ENCODE results near the gene CEND1. TPM values are rescaled to one million over a fixed set of nuclear protein-coding genes. Genes with fewer than 3 reads are reported as not detected.

CEND1 gene
- total and polyA plus RNA-seq, 2 experiments from 2014 or later, result 1.6 to 8.2 TPM

GRCh38 chr11:832529-833113 is 42.7 kb upstream of the CEND1 start, which contains the start of gene CD151:
TSS of gene CD151 (plus strand) at chr11:832952. CDS start at chr11:836070, 3,118 bp downstream.
- Histone ChIP-seq H3K27me3 (peaks cover 29% of the 10 kb centered on the region), H3K27ac (peak within 1 kb of the TSS; percentile 67), H3K4me1 (ENCODE audit: low read depth) (peaks cover 28% of the 10 kb centered on the region), H3K4me3 (peak within 1 kb of the TSS; percentile 65), H3K36me3 (peaks cover 12% of the 10 kb centered on the region), H3K9me3 (ENCODE audit: low read depth) (no peaks in the 10 kb centered on the region)
- TF ChIP-seq CTCF (IDR thresholded peaks at IDR 0.05; ENCODE audit: low read depth, low read length), result no peak
- DNase-seq (ENCODE audit: low read depth in 1 of 2, low spot score in 1 of 2), result peak; percentile 65 to 79

GRCh38 chr11:831961-832528 is 42.2 kb upstream of the CEND1 start:
- Histone ChIP-seq H3K9me3 (ENCODE audit: low read depth) (no peaks in the 10 kb centered on the region), H3K27me3 (peaks cover 29% of the 10 kb centered on the region), H3K4me3 (peak overlapping the region; percentile 65), H3K27ac (no peak overlapping the region), H3K4me1 (ENCODE audit: low read depth) (peaks cover 30% of the 10 kb centered on the region), H3K36me3 (peaks cover 6% of the 10 kb centered on the region)
- no peak for TF ChIP-seq CTCF (IDR thresholded peaks at IDR 0.05; ENCODE audit: low read depth, low read length)
- no peak for DNase-seq (ENCODE audit: low read depth in 1 of 2, low spot score in 1 of 2)

- Histone ChIP-seq H3K36me3 (no peaks in the 10 kb centered on the region), H3K9me3 (ENCODE audit: low read depth) (no peaks in the 10 kb centered on the region), H3K27me3 (peaks cover 29% of the 10 kb centered on the region), H3K4me3 (no peak overlapping the region), H3K27ac (no peak overlapping the region), H3K4me1 (ENCODE audit: low read depth) (peaks cover 34% of the 10 kb centered on the region)
- TF ChIP-seq CTCF (IDR thresholded peaks at IDR 0.05; ENCODE audit: low read depth, low read length), result no peak
- DNase-seq (ENCODE audit: low read depth in 1 of 2, low spot score in 1 of 2), result no peak
Measured at GRCh38 chr11:831118-831864, 41.4 kb upstream of the CEND1 start.

- no peak for TF ChIP-seq CTCF (IDR thresholded peaks at IDR 0.05; ENCODE audit: low read depth, low read length)
- Histone ChIP-seq H3K36me3 (no peaks in the 10 kb centered on the region), H3K27me3 (peaks cover 29% of the 10 kb centered on the region), H3K4me1 (ENCODE audit: low read depth) (peaks cover 34% of the 10 kb centered on the region), H3K4me3 (peak overlapping the region; percentile 31), H3K27ac (no peak overlapping the region), H3K9me3 (ENCODE audit: low read depth) (no peaks in the 10 kb centered on the region)
- peak; percentile 67 to 90 for DNase-seq (ENCODE audit: low read depth in 1 of 2, low spot score in 1 of 2)
Measured at GRCh38 chr11:830295-831117, 40.6 kb upstream of the CEND1 start.

GRCh38 chr11:829847-830294 is 40.0 kb upstream of the CEND1 start:
- no peak for DNase-seq (ENCODE audit: low read depth in 1 of 2, low spot score in 1 of 2)
- peak overlapping the region; percentile 31 for H3K4me3 ChIP-seq
- no peak overlapping the region for H3K27ac ChIP-seq
- peaks cover 29% of the 10 kb centered on the region for H3K27me3 ChIP-seq
- peaks cover 34% of the 10 kb centered on the region for H3K4me1 ChIP-seq (ENCODE audit: low read depth)
- no peaks in the 10 kb centered on the region for H3K36me3 ChIP-seq
- no peaks in the 10 kb centered on the region for H3K9me3 ChIP-seq (ENCODE audit: low read depth)
- no peak for TF ChIP-seq CTCF (IDR thresholded peaks at IDR 0.05; ENCODE audit: low read depth, low read length)
